ENCODE measurements around the gene APOD. TPM values are rescaled to one million over a fixed set of nuclear protein-coding genes. Genes with fewer than 3 reads are reported as not detected.
A peak's percentile ranks its signal among the peaks of the same experiment; 100 is the strongest.

The APOD gene
- total and polyA plus RNA-seq, 7 donors = 265 to 629 (median 370) TPM

GRCh38 chr3:195597848-195598247 is 14.1 kb upstream of the APOD start:
- Histone ChIP-seq H3K36me3 (ENCODE audit: insufficient read depth in 1 of 2, low read depth in 1 of 2) (no peaks in the 10 kb centered on the region), H3K27ac (peak overlapping the region; percentile 39), H3K9me3 (no peaks in the 10 kb centered on the region), H3K4me3 (no peak overlapping the region), H3K4me1 (peaks cover 9% of the 10 kb centered on the region), H3K27me3 (ENCODE audit: insufficient read depth in 3 of 3, low read length in 2 of 3) (no peaks in the 10 kb centered on the region)
- peak in 3 of 4 donors; percentile 27 to 53 (median 31) for ATAC-seq
- WGBS, 3 donors = 46 to 48% (median 47%) methylated on average over 6 of the region's 6 CpGs
- no peak for TF ChIP-seq CTCF (IDR thresholded peaks at IDR 0.05)
- DNase-seq = peak in 1 of 2 donors; percentile 59
- intact Hi-C loops (cut with DNase I) = no loop called here

GRCh38 chr3:195597229-195597628 is 13.5 kb upstream of the APOD start:
- intact Hi-C loops (cut with DNase I) = no loop called here
- no peak for TF ChIP-seq CTCF (IDR thresholded peaks at IDR 0.05)

GRCh38 chr3:195596765-195597171 is 13.0 kb upstream of the APOD start:
- DNase-seq (no peak), ATAC-seq (peak in 3 of 4 donors; percentile 29 to 53 (median 36))
- Histone ChIP-seq H3K27ac (peak overlapping the region; percentile 39), H3K27me3 (ENCODE audit: insufficient read depth in 3 of 3, low read length in 2 of 3) (no peaks in the 10 kb centered on the region), H3K36me3 (ENCODE audit: insufficient read depth in 1 of 2, low read depth in 1 of 2) (no peaks in the 10 kb centered on the region), H3K9me3 (no peaks in the 10 kb centered on the region), H3K4me1 (peaks cover 9% of the 10 kb centered on the region), H3K4me3 (no peak overlapping the region)
- TF ChIP-seq CTCF (IDR thresholded peaks at IDR 0.05) = no peak
- intact Hi-C loops (cut with DNase I) = no loop called here
- WGBS, 3 donors = 47 to 50% (median 47%) methylated on average over 3 of the region's 3 CpGs

More at GRCh38 chr3:195597229-195597628, 13.5 kb upstream of the APOD start:
- Histone ChIP-seq H3K36me3 (ENCODE audit: insufficient read depth in 1 of 2, low read depth in 1 of 2) (no peaks in the 10 kb centered on the region), H3K27ac (peak overlapping the region; percentile 39), H3K9me3 (no peaks in the 10 kb centered on the region), H3K4me3 (no peak overlapping the region), H3K27me3 (ENCODE audit: insufficient read depth in 3 of 3, low read length in 2 of 3) (no peaks in the 10 kb centered on the region), H3K4me1 (peaks cover 9% of the 10 kb centered on the region)
- DNase-seq (no peak), ATAC-seq (no peak)
- 68 to 75% (median 74%) methylated on average over 2 of the region's 2 CpGs for WGBS, 3 donors

- 36 to 41% (median 41%) methylated on average over 8 of the region's 8 CpGs for WGBS, 3 donors
Observed at GRCh38 chr3:195595785-195596531, 12.2 kb upstream of the APOD start.

More at GRCh38 chr3:195595785-195596531, 12.2 kb upstream of the APOD start:
- intact Hi-C loops (cut with DNase I) = no loop called here
- no peaks in the 10 kb centered on the region for H3K27me3 ChIP-seq (ENCODE audit: insufficient read depth in 3 of 3, low read length in 2 of 3)
- peaks cover 9% of the 10 kb centered on the region for H3K4me1 ChIP-seq
- no peaks in the 10 kb centered on the region for H3K36me3 ChIP-seq (ENCODE audit: insufficient read depth in 1 of 2, low read depth in 1 of 2)
- H3K9me3 ChIP-seq = no peaks in the 10 kb centered on the region
- no peak overlapping the region for H3K4me3 ChIP-seq
- DNase-seq = no peak
- ATAC-seq = peak; percentile 70 to 82 (median 77)
- peak overlapping the region; percentile 53 for H3K27ac ChIP-seq
- no peak for TF ChIP-seq CTCF (IDR thresholded peaks at IDR 0.05)

All from psoas muscle (tissue), 8 donors.